Activated CD8-positive, alpha-beta memory T cell treated with anti-CD3 and anti-CD28 coated beads, Interleukin-2, amount 50 U/mL, for 24 hours (primary cell): Measurements from ENCODE around the gene EMC8.

Source experiments
- DNase-seq: peaks from one replicate; pipeline ENCODE4 v3.0.0-alpha.2; 2020; ENCODE audit errors: extremely low read depth

EMC8 gene

GRCh38 chr16:85730186-85730465, 69.2 kb downstream of the EMC8 start:
- DNase-seq, result no peak

GRCh38 chr16:85729452-85730185, 69.7 kb downstream of the EMC8 start:
- no peak for DNase-seq

- DNase-seq, result no peak
Observed at GRCh38 chr16:85728879-85729278, 70.5 kb downstream of the EMC8 start.
